Measurements from ENCODE around the gene OR10J1. TPM values are rescaled to one million over a fixed set of nuclear protein-coding genes. Genes with fewer than 3 reads are reported as not detected.

Gene OR10J1
- total and polyA plus RNA-seq, 2 experiments from 2014 or later: not detected

GRCh38 chr1:159483501-159483900 is 44.0 kb downstream of the OR10J1 start (continued):
- TF ChIP-seq NANOG (IDR thresholded peaks at IDR 0.05; ENCODE audit: borderline replicate concordance) (no peak), STAT1 (IDR thresholded peaks at IDR 0.05; ENCODE audit: unreplicated experiment) (no peak)

Other genes starting within 250 kb of the OR10J1 start
- not detected in 2 replicates for gene ACKR1, start 234.8 kb upstream of the OR10J1 start, total RNA-seq (2014; rRNA removed; shearing (Covaris generic))
- 0.29 TPM in 1 of 2 replicates, not detected in the other for gene ACKR1, start 234.8 kb upstream of the OR10J1 start, polyA plus RNA-seq (2016; fragmentation: Nextera tagmentation; extraction: Ambion mirVana)
- not detected in 2 replicates for gene FCER1A, start 137.4 kb upstream of the OR10J1 start, total RNA-seq (2014; rRNA removed; shearing (Covaris generic))
- not detected in 2 replicates for gene FCER1A, start 137.4 kb upstream of the OR10J1 start, polyA plus RNA-seq (2016; fragmentation: Nextera tagmentation; extraction: Ambion mirVana)
- not detected in 2 replicates for gene OR10J4, start 7.5 kb upstream of the OR10J1 start, total RNA-seq (2014; rRNA removed; shearing (Covaris generic))
- gene OR10J4, start 7.5 kb upstream of the OR10J1 start, polyA plus RNA-seq (2016; fragmentation: Nextera tagmentation; extraction: Ambion mirVana): not detected in 2 replicates
- not detected in 2 replicates for gene OR10J5, start 96.3 kb downstream of the OR10J1 start, total RNA-seq (2014; rRNA removed; shearing (Covaris generic))
- gene OR10J5, start 96.3 kb downstream of the OR10J1 start, polyA plus RNA-seq (2016; fragmentation: Nextera tagmentation; extraction: Ambion mirVana): not detected in 2 replicates
- not detected in 2 replicates for gene APCS, start 148.1 kb downstream of the OR10J1 start, total RNA-seq (2014; rRNA removed; shearing (Covaris generic))
- not detected in 2 replicates for gene APCS, start 148.1 kb downstream of the OR10J1 start, polyA plus RNA-seq (2016; fragmentation: Nextera tagmentation; extraction: Ambion mirVana)